ENCODE results near the gene PPP1R16B.

- TF ChIP-seq, protein P1, sequence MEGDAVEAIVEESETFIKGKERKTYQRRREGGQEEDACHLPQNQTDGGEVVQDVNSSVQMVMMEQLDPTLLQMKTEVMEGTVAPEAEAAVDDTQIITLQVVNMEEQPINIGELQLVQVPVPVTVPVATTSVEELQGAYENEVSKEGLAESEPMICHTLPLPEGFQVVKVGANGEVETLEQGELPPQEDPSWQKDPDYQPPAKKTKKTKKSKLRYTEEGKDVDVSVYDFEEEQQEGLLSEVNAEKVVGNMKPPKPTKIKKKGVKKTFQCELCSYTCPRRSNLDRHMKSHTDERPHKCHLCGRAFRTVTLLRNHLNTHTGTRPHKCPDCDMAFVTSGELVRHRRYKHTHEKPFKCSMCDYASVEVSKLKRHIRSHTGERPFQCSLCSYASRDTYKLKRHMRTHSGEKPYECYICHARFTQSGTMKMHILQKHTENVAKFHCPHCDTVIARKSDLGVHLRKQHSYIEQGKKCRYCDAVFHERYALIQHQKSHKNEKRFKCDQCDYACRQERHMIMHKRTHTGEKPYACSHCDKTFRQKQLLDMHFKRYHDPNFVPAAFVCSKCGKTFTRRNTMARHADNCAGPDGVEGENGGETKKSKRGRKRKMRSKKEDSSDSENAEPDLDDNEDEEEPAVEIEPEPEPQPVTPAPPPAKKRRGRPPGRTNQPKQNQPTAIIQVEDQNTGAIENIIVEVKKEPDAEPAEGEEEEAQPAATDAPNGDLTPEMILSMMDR (IDR thresholded peaks at IDR 0.05; ENCODE audit: low read length): no peak
- TF ChIP-seq EZH2 (IDR thresholded peaks at IDR 0.05; ENCODE audit: borderline replicate concordance, low read length): no peak
These were observed 40.8 kb upstream of the PPP1R16B start for GRCh38 chr20:38764567-38765318.

All from OCI-LY1 (cell line).